ENCODE measurements around the gene ASB18.

DNA sequence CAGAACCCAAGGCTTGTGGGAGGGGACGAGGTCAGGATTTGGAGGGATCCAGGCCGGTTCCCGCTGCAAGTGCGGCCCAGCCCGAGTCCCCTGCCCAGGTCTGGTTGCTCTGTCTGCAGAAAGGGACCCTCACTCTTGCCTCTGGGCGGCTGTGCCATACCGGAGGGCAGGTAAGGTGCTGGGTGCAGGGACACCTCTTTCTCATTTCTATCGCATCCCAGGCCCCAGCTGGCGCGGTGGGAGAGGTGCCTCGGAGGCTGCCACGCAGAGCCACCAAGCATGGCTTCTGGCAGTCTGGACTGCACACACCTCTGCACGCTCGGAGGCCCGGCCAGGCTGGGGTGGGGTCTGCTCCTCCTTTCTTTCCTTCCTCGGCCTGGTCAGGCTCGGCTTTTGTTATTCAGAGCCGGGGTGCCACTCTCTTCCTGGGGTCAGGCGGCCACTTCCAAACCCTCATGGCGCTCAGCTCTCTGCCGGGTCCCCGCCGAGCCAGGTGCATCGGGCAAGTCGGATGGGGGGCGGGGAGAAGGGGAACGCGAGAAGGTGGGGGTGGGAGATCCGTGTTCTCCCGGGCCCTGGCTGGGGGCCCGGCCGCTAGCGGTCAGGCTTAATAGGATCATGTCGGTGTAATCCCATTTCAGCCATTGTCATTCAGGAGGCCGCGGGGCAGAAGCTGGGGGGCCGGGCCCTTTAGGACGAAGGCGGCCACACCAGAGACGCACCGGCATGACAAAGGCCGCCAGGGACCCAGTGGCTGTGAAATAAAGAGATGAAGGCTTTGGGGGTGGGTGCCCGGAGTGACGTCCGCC is 105.0 kb downstream of the ASB18 start:
- TF ChIP-seq SP1 (IDR thresholded peaks at IDR 0.05; ENCODE audit: low read depth, low read length), result no peak; the same call in 1 of the 2 replicates
- no peak for TF ChIP-seq EGR1 (IDR thresholded peaks at IDR 0.05; ENCODE audit: borderline replicate concordance, low read depth, low read length)
- no peak for TF ChIP-seq TAF1 (IDR thresholded peaks at IDR 0.05; ENCODE audit: low read depth, low read length)
- TF ChIP-seq, protein P1, sequence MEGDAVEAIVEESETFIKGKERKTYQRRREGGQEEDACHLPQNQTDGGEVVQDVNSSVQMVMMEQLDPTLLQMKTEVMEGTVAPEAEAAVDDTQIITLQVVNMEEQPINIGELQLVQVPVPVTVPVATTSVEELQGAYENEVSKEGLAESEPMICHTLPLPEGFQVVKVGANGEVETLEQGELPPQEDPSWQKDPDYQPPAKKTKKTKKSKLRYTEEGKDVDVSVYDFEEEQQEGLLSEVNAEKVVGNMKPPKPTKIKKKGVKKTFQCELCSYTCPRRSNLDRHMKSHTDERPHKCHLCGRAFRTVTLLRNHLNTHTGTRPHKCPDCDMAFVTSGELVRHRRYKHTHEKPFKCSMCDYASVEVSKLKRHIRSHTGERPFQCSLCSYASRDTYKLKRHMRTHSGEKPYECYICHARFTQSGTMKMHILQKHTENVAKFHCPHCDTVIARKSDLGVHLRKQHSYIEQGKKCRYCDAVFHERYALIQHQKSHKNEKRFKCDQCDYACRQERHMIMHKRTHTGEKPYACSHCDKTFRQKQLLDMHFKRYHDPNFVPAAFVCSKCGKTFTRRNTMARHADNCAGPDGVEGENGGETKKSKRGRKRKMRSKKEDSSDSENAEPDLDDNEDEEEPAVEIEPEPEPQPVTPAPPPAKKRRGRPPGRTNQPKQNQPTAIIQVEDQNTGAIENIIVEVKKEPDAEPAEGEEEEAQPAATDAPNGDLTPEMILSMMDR (IDR thresholded peaks at IDR 0.05; ENCODE audit: control extremely low read depth in 1 of 3, insufficient read depth in 1 of 3, low read depth in 1 of 3, low read length in 3 of 3), result no peak
- peak; percentile 48; the same call in 1 of the 2 replicates for TF ChIP-seq CHD2 (IDR thresholded peaks at IDR 0.05; ENCODE audit: low read length)
- no peak for TF ChIP-seq JUN (IDR thresholded peaks at IDR 0.05; ENCODE audit: low read depth, low read length)
- no peak for TF ChIP-seq JUND (IDR thresholded peaks at IDR 0.05; ENCODE audit: low read length)
- no peak for TF ChIP-seq RXRA (IDR thresholded peaks at IDR 0.05; ENCODE audit: insufficient read depth, low read depth, low read length)
- TF ChIP-seq POLR2A (IDR thresholded peaks at IDR 0.05; ENCODE audit: control extremely low read depth in 1 of 2, low read depth in 2 of 2, low read length in 2 of 2), result no peak
- TF ChIP-seq EP300 (IDR thresholded peaks at IDR 0.05; ENCODE audit: borderline replicate concordance in 1 of 2, low read depth in 2 of 2, low read length in 2 of 2), result peak in 1 of 2 experiments; percentile 21; a peak in 1 of 3 replicates
- no peak for TF ChIP-seq SIRT6 (IDR thresholded peaks at IDR 0.05; ENCODE audit: low read length)
- TF ChIP-seq, protein P2, sequence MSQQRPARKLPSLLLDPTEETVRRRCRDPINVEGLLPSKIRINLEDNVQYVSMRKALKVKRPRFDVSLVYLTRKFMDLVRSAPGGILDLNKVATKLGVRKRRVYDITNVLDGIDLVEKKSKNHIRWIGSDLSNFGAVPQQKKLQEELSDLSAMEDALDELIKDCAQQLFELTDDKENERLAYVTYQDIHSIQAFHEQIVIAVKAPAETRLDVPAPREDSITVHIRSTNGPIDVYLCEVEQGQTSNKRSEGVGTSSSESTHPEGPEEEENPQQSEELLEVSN (IDR thresholded peaks at IDR 0.05), result peak; percentile 76
- TF ChIP-seq BACH1 (IDR thresholded peaks at IDR 0.05; ENCODE audit: low read length), result no peak
- peak; percentile 12; the same call in 1 of the 2 replicates for TF ChIP-seq YY1 (IDR thresholded peaks at IDR 0.05; ENCODE audit: low read depth, low read length)

All from H1 (cell line).